GM21360 (cell line): ENCODE results near the gene PPM1M.

ENCODE experiments used
- ATAC-seq: cut with Tn5 transposase; IDR thresholded peaks from one replicate; pipeline ENCODE4 v1.9.1; 2021; ENCODE audit warnings: mild to moderate bottlenecking, moderate library complexity; ENCODE audit not compliant: unreplicated experiment

PPM1M gene

DNA sequence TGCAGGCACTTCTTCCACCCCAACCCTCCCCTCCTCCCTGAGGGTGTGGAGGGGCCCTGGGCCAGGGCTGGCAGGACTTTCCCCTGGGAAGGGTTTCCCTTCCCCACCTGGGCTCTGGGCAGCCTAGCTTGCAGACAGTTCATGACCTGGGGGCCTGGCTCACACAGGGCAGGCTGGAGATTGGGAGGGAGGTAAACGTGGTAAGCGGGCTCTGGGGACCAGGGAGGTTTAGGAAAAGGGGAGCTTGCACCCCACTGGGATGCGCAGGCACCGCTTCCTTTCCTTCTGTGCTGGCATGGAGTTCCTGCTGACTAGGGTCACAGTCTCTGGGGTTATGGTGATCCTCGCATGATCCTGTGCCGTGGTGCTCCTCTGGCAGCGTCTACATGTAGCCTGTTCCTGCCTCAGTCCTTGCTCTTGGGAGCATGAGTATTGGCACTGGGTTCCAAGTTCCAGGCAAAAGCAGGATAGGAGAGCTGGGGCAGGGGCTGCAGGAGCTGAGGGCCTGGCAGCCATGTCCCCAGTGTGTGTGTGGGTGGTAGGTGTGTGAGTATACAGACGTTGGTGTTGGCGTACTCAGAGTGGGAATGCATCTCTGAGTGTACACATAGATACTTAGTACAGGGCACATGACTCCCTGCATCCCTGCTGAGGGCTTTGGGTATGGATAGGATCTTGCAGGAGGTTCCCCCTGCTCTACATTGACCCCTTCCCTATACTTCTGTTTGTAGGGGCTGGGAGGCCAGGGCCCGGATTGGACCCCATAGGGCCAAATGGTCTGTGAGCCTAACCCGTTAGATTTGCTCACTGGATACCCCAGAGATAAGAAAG, 49.0 kb downstream of the PPM1M start:
- ATAC-seq: no peak

DNA sequence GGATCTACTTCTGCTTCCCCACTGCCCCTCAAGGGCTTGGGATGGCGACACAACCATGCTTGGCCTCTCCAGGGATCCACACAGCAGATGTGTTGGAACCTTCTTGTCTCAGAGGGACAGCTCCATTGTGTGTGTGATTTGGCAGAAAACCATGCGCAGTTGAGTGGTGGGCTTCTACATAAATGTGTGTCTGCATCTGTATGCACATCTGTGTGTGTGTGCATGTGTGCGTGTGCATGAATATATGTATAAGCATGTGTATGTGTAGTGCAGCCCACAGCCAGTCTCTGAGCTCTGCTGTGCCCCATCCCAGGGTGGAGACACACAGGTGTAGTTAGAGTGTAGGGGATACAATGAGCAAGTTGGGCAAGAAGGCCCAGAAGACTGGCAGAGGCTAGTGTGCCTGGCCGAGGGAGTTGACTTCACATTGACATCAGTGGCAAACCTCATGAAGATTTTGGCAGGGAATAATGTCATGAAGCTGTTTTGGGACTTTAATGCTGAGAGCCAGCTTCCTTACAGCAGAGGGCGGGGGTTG, 50.2 kb downstream of the PPM1M start:
- ATAC-seq: no peak

DNA sequence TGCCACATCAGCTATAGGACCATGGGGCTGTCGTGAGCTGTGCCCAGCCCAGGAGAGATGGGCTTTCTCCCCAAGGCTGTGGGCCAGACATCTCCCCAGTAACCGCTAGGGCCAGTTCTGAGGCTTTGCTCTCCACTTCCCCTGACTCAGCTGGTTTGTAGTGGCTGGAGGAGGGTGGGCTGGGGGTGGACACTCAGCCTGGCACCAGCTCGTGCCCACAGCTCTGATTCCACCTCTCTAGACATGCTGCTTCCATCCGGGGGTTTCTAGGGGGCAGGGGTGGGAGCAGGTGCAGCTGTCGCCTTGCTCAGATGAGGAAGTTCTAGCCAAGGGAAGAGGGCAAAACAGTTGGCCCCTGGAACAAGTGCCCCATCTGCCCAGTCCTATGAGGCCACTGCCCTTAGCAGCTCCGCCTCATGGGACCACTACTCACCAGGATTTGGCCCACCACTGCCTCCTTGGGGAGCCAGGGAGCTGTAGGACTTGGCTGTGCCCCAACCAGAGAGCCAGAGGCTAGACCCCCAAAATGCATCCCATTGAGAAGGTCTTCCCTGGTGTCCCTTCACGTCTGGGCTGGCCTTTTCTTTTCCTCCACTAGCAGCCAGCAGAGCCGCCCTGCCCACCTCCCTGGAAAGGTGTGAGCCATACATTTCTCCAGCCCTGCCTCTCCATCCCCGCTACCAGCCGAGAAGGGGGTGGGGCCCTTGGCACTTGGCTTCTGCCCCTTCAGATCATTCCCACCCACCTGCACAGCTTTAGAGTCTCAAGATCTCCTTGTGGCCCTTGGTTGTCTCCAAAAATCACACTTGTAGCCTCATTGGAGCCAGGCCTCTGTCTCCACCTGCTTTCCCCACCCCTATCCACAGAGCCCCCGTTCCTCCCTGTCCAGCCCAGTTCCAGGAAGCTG, 51.9 kb downstream of the PPM1M start:
- no peak for ATAC-seq

DNA sequence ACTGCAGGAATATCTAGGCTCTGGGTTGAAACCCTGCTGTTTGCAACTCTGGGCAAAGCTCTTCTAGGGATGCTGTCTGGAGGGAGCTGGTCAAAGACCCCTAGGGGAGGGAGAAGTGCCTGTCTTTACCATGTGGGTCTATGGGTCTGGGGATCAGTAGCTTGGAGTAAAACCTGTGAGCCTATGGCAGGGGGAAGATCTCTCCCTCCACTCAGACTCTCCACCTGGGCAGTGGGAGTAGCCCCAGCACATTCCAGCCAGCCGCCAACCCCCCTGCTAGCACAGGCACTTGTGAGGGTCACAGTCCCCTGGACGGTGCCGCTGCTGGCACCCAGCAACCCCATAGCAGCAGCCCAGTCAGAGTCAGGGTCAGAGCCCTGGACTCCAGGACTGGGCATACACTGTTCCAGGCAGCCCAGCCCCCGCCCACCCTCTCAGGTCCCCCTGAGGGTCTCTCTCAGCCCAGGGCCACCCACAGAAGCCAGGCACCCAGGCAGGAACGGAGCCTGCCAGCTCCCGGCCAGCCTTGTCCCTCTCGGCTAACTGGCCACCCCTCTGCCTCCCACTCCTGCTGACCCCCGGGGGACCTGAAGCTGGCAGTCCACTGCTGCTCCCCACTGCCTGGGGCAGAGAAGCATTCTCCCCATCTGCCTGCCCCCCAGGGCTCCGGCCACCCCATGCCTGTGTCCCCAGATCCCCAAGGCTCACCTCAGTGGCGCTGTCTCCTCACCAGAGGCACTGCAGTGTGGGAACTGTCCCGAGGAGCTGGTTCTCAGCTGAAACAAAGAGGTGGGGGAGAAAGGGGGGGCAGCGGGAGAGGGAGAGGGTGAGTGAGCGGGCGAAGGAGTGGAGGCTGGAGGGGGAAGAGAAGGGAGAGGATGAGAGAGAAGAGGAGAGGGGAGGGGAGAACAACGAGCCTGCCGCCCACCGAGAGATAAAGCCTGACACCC, 52.9 kb downstream of the PPM1M start:
- ATAC-seq: no peak

DNA sequence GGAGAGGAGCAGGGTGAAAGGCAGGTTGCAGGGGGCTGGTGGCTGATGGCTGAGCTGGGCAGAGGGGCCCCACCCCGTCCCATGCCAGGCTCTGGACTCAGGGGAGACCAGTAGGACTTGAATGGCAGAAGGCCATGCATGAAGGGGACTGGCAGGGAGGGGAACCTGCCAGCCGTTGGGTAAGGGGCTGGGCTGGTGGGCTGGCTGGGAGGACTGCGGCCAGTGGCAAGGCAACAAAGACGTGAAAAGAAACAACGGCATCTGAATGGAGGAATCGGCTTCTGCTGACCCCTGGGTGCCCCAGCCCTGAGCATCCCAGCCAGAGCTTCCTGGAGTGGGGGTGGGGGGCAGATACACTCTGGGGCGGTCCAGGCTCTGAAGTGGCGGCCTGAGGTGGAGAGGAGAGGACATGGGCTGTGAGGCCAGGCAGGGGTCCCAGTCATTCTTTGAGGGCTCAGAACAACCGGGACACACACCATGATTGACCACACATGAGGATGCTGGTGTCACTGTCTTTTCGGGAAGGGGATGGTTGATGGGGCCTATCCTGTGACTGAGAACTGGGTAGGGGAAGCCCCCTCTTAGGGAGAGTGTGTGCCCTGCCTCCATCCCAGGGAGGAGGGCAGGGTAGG, 53.8 kb downstream of the PPM1M start:
- no peak for ATAC-seq
